SH-SY5Y (cell line): ENCODE results near the gene ZFYVE27.

Source experiments
- GATA2 ChIP-seq: IDR thresholded peaks from 2 replicates; pipeline ENCODE4 v1.6.1; 2011; ENCODE audit warnings: mild to moderate bottlenecking, low read depth, low read length
- GATA3 ChIP-seq: IDR thresholded peaks from 2 replicates; pipeline ENCODE4 v1.6.1; 2011; ENCODE audit warnings: low read depth, mild to moderate bottlenecking, low read length, moderate library complexity

DNA sequence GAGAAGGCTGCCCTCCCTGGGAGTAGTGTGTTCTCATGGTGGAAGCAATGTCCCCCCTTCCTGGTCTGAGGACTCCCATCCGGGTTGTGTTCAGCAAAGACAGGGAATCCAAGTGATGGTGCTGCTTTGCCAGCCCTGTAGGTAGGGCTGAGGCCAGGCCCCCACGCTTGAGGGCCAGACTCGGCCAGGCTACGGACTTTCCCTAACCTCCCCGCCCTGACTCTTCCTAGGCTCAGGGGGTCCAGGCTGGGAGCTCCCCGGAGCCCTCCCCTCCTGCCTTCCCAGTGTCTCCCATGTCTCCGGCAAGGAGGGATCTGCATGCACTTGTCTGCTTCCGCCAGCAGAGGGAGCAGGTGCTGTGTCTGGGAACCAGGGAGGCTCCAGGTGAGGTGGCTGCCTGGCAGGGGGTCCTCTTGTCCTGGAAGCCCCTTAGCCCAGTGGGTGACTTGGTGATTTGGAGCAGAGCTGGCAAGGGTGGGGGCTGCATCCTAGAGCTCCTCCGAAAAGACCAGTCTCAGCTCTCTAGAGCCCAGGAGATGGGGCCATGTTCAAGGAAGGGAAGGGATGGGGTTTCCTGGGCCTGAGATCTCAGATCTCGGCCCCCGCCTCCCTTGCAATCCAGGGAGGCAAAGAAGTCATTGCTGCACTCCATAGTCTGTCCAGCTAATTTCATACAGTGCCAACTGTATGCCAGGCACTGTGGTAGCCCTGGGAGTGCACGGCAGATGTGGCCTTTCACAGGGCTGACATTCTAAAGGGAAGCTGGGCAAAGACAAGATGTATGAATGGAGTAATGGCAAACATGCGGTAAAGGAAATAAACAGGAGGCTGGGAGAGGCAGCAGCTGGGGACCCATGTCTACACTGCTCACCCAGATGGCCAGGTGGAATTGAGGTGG is 55.1 kb downstream of the ZFYVE27 start:
- TF ChIP-seq GATA2: no peak
- no peak for TF ChIP-seq GATA3
